GM19043 (cell line): Measurements from ENCODE around the gene SLC39A2.
"Not testable (repeated sequence)": the region's sequence is repeated elsewhere in the genome, so short reads cannot be mapped to it uniquely, and the experiment has no call there.

Experiments used
- ATAC-seq: cut with Tn5 transposase; IDR thresholded peaks from one replicate; pipeline ENCODE4 v1.9.1; 2021; ENCODE audit warnings: low read depth; ENCODE audit not compliant: unreplicated experiment

Gene SLC39A2

GRCh38 chr14:20998674-20999366, at the start of gene SLC39A2:
Gene SLC39A2 (plus strand): TSS chr14:20999293. CDS start chr14:20999447, 154 bp downstream.
- no peak for ATAC-seq

GRCh38 chr14:20954736-20955537, 44.2 kb upstream of the SLC39A2 start, which contains the start of gene RNASE2:
Gene RNASE2 (plus strand): TSS chr14:20955487. CDS start chr14:20955772, 285 bp downstream.
- not testable (repeated sequence) for ATAC-seq

GRCh38 chr14:20955538-20955873, 43.6 kb upstream of the SLC39A2 start:
- ATAC-seq = not testable (repeated sequence)

DNA sequence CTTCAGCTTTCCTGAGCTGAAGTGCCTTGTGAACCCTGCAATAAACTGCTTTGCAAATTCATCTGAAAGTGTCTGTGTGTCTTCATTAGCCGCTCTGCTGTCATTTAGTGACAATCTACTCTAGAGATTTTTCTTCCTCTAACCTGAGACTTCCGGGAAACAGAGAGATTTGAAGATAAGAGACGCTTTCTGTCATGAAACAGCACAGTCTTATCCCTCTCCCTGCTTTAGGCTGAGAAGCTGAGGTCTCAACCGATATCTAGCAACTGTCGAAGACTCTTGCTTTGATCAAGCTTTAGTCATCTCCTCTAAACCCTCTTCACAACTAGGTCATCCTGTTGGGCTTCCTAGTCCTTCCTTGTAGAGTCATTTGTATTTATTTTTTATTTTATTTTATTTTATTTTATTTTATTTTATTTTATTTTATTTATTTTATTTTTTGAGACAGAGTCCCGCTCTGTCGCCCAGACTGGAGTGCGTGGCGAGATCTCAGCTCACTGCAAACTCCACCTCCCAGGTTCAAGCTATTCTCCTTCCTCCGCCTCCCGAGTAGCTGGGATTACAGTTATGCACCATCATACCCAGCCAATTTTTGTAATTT, 42.6 kb upstream of the SLC39A2 start:
- no peak for ATAC-seq

DNA sequence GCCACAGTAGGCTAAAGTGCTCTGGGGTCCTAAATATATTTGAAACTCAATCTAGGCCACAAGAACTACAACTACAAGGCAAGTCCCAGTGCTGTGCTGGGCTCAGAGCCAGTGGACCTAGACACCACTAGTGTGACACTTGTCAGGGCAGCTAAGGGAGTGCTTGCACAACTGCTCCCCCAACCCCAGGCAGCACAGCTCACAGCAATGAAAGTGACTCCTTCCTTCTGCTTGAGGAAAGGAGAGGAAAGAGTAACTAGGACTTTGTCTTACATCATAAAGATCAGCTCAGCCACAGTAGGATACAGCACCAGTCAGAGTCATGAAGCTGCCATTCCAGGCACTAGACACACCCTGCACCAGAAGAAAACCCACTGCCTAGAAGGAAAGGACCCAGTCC, 40.1 kb upstream of the SLC39A2 start:
- not testable (repeated sequence) for ATAC-seq

DNA sequence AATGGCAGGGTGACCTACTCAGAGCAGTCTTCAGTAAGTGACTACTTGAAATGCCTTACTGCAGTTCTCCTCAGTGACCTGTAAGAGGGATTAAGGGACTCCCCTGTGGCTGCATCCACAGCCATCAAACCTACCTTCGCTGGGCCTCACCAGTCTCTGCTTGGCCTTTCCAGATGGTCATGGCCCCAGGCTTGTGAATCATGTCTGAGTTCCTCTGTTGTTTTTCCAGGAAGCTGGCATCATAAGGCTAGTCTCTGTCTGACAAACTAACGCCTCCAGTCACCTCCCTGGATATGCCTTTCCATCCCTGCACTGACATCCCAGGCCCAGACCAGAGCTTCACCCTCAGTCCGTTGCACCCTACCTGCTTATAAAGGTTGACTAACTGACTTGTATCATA, 29.8 kb upstream of the SLC39A2 start:
- ATAC-seq = no peak

DNA sequence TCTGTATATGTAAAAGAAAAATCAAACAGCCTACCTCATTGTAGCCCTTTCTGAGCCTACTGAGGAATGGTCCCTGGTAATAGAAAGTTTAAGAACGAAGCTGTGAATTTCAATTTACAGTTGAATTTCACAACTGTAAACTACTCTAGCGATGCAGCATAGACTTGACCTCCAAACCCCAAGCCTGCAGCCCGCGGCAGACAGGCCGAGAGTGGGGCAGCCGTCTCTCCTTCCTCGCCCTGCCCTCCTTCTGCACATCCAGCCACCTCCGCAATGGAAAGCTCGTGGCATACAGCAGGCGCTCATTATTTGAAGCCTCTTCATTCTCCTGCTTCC, 28.5 kb upstream of the SLC39A2 start:
- peak; percentile 16 for ATAC-seq

GRCh38 chr14:20970983-20971704, 27.9 kb upstream of the SLC39A2 start:
- peak; percentile 91 for ATAC-seq

DNA sequence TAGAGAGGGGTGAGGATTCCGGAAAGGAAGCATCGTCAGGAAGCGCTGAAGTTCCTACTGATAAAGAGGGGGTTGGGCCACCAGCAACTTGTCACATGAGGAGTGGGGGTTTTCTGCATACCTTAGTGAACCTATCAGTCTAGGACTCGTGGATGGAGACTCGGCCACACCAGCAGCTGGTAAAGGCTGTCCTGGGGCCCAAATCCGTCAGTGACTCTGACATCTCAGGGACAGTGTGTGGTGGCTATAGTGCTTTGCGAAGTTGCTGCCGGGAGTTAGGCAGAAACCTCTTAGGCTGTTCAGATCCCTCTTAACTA, 27.4 kb upstream of the SLC39A2 start:
- peak; percentile 11 for ATAC-seq

DNA sequence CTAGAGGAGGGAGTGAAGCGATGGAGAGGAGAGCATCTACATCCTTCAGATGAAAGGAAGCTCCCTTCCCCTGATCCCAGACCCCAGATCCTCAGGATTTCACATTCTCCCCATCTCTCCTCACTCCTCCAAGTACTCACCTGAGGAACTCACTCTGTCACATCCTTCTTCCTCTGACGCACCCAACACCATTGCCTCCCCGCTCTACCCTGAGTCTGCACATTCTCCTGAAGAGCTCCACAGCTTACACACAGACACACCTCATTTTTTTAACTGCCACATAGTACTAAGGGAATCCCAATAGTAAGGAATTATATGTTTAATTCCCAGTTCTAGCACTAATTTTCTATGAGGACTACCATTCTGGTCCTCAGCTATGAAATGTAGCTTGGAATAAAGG, 25.6 kb upstream of the SLC39A2 start:
- ATAC-seq = no peak

DNA sequence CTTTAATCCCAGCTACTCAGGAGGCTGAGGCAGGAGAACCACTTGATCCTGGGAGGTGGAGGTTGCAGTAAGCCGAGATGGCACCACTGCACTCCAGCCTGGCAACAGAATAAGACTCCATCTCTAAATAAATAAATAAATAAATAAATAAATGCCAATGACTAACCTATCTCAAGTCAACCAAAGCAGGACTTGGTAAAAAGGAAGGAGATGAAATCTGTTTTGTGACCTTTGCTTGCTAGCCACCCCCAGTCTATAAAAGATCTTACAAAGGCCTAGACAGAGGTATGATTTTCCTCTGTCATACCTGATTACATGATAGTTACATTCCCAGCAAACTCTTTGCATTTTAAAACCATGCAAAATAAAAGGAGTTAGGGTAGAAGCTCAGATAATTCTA, 22.8 kb upstream of the SLC39A2 start:
- no peak for ATAC-seq

GRCh38 chr14:20978687-20979086, 20.4 kb upstream of the SLC39A2 start:
- no peak for ATAC-seq

GRCh38 chr14:20980906-20981305, 18.2 kb upstream of the SLC39A2 start:
- ATAC-seq = no peak

GRCh38 chr14:20982646-20983369, 16.3 kb upstream of the SLC39A2 start:
- ATAC-seq = no peak

DNA sequence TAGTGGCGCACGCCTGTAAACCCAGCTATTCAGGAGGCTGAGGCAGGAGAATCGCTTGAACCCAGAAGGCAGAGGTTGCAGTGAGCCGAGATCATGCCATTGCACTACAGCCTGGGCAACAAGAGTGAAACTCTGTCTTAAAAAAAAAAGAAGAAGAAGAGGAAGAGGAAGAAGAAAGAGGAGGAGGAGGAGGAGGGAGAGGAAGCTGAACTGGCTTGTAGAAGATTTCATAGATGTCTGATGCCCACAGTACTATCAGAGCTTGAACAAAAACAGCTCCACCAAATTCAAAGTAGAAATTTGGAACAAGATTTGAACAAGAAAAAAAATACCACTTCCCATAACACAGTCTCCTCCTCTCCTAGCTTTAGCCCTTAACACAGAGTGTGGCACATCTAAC, 13.4 kb upstream of the SLC39A2 start:
- not testable (repeated sequence) for ATAC-seq

DNA sequence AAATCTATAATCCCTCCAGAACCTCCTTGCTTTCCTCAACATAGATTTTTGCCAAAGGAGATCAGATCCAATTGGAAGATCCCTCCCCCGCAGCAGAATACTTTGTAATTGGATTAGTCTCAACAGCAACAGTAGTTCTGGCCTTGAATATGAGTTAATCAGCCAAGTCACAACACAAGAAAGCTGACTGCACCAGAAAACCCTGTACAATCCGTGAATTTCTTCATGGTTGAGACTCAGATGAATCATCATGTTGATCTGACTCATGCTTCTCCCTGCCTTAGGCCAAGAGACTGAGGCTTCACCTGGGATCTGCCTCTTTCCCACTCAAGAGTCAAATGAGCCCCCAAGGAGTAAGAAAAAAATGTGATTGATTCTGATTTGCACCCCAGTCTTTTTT, 12.3 kb upstream of the SLC39A2 start:
- ATAC-seq = no peak

DNA sequence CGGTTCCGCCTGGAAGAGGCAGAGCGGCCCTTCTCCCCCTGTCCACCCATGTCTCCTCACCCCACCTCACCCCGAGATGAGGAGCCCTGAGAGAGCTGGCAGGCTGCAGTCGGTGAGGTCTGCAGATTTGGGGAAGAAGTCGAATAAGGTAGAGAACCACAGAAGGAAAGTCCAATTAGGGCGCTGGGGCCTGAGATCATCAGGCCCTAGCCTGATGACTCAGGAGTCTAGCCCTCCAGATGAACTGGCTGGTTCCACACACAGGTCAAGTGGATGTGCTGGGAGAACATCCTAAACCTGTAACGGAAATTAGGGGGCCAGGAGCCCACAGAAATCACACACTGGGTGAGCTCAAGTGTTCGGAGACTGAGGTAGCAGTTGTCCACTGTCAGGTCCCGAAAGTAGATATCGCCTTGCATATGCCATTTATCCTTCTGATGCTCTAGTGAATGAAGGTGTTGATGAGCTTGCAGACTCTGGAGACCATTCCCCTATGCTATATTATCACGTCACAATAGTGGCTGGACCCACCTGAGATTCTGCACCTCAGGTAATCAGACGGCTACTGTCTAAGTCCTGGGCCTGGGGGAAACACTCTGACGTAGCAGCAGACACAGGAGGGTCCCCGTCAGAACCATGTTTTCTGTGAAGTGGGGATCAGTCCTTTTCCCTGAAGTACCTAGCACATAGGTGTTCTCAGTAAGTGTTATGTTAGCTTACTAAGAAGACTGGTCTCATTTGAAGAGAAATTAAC, 10.2 kb upstream of the SLC39A2 start:
- ATAC-seq = no peak

DNA sequence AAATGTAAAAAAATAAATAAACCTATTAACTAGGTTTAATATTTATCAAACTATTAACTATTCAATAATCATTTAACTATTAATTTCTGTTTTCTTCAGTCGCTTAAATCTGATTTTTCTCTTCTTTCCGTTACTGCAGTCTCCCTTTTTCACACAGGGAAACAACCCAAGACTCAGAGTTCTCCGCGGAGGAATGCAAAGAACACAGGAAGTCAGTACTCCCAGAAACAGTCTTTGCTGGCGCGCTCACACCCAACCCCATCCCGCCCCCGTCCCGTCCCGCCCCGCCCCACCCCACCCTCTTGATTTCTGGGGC, 9.7 kb upstream of the SLC39A2 start:
- ATAC-seq = no peak

- peak; percentile 97 for ATAC-seq
Observed at GRCh38 chr14:20989787-20990600, 9.1 kb upstream of the SLC39A2 start, which contains the start of gene METTL17. Gene METTL17 (plus strand): TSS chr14:20989980. CDS start chr14:20990003, 23 bp downstream.
